Adrenal gland (tissue), 5 donors: ENCODE results near the gene MAP1B.

ENCODE experiments used
- POLR2A ChIP-seq, 2 donors: fragments of 450-650 bp; IDR thresholded peaks; one replicate each; pipeline ENCODE4 v1.6.1; 2017; ENCODE audit warnings: antibody characterized with exemption in 2 of 2, mild to moderate bottlenecking in 2 of 2, moderate library complexity in 1 of 2
- TF ChIP-seq, protein P1 (sequence below), 6 experiments: fragments of 450-650 bp in 4 of 6; fragments of 200-600 bp in 2 of 6; sonication (generic) in 1 of 6; IDR thresholded peaks; 1 replicate in 5 of 6; 2 replicates in 1 of 6; pipeline versions ENCODE4 v1.5.1 to v1.8.0; 2016 to 2021; ENCODE audit warnings: antibody characterized with exemption in 6 of 6, mild to moderate bottlenecking in 2 of 6, moderate library complexity in 1 of 6
- donor health status: DM: no; HTN: no; CAD: no.

DNA sequence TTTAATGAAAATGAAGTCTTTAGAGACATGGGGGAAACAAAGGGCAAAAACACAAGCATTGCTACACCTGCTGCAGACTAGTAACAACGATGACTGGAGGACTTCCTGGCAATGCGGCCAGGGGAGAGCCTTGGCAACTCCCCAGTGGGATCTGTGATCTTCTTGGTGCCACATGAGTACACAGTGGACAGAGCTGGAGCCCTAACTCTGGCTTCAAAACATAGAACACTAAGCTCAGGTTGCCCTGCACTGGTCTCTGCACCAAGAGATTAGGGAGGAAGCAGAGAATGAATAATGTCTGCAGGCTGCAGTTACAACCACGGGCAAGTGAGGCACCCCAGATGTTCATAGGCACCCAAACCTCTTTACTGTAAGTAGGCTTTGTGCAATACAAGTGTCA lies 121.7 kb downstream of the MAP1B start:
- TF ChIP-seq, protein P1, sequence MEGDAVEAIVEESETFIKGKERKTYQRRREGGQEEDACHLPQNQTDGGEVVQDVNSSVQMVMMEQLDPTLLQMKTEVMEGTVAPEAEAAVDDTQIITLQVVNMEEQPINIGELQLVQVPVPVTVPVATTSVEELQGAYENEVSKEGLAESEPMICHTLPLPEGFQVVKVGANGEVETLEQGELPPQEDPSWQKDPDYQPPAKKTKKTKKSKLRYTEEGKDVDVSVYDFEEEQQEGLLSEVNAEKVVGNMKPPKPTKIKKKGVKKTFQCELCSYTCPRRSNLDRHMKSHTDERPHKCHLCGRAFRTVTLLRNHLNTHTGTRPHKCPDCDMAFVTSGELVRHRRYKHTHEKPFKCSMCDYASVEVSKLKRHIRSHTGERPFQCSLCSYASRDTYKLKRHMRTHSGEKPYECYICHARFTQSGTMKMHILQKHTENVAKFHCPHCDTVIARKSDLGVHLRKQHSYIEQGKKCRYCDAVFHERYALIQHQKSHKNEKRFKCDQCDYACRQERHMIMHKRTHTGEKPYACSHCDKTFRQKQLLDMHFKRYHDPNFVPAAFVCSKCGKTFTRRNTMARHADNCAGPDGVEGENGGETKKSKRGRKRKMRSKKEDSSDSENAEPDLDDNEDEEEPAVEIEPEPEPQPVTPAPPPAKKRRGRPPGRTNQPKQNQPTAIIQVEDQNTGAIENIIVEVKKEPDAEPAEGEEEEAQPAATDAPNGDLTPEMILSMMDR (IDR thresholded peaks at IDR 0.05) = no peak
- no peak for TF ChIP-seq POLR2A (IDR thresholded peaks at IDR 0.05)
